ENCODE measurements around the gene ZNF12. TPM values are rescaled to one million over a fixed set of nuclear protein-coding genes. Genes with fewer than 3 reads are reported as not detected.
"Not testable (repeated sequence)": the region's sequence is repeated elsewhere in the genome, so short reads cannot be mapped to it uniquely, and the experiment has no call there.

The ZNF12 gene
- total RNA-seq, 4 donors from 2014 or later = 19.4 to 25.6 (median 23.5) TPM

GRCh38 chr7:6680146-6680545 is 26.6 kb downstream of the ZNF12 start:
- intact Hi-C loops (cut with DNase I) = no loop called here
- Histone ChIP-seq H3K27me3 (peaks cover 0 to 3% (median 0%) of the 10 kb centered on the region in 4 donors), H3K9me3 (peaks cover 5 to 100% (median 100%) of the 10 kb centered on the region in 4 donors), H3K36me3 (peaks cover 0 to 11% (median 0%) of the 10 kb centered on the region in 4 donors), H3K4me1 (no peaks in the 10 kb centered on the region), H3K4me3 (no peak overlapping the region), H3K27ac (replicated peaks in 1 of 4) (no peak overlapping the region)
- TF ChIP-seq CTCF (IDR thresholded peaks at IDR 0.05) = no peak
- no peak for TF ChIP-seq EP300 (IDR thresholded peaks at IDR 0.05)
- no peak for TF ChIP-seq POLR2A (IDR thresholded peaks at IDR 0.05; ENCODE audit: low read depth)
- no peak for TF ChIP-seq POLR2AphosphoS5 (IDR thresholded peaks at IDR 0.05)
- no peak for DNase-seq (ENCODE audit: extremely low spot score)
- 100% methylated on average over 1 of the region's 1 CpG for WGBS

DNA sequence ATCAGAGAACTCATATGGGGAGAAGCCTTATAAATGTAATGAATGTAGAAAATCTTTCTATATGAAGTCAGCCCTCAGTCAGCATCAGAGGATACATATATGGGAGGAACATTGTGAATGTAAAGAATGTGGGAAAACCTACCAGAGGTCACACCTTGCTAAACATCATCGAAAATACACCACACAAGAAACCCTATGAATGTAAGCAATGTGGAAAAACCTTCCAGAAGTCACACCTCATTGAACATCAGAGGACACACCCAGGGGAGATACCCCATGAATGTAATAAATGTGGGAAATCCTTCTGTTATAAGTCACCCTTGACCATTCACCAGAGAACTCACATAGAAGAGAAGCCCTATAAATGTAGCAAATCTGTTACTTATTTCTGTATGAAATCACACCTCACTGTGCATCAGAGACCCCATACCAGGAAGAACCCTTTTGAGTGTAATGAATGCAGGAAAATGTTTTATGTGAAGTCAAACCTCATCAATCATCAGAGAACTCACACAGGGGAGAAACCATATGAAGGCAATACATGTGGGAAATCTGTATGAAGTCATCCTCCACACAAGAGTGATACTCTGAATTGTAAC is 30.8 kb downstream of the ZNF12 start:
- TF ChIP-seq POLR2AphosphoS5 (IDR thresholded peaks at IDR 0.05) (no peak), POLR2A (IDR thresholded peaks at IDR 0.05; ENCODE audit: low read depth) (no peak), CTCF (IDR thresholded peaks at IDR 0.05) (no peak), EP300 (IDR thresholded peaks at IDR 0.05) (no peak)
- Histone ChIP-seq H3K4me3 (no peak overlapping the region), H3K4me1 (no peaks in the 10 kb centered on the region), H3K36me3 (peaks cover 0 to 16% (median 7%) of the 10 kb centered on the region in 4 donors), H3K9me3 (peaks cover 10 to 96% (median 91%) of the 10 kb centered on the region in 4 donors), H3K27me3 (peaks cover 0 to 3% (median 0%) of the 10 kb centered on the region in 4 donors), H3K27ac (replicated peaks in 1 of 4) (no peak overlapping the region)
- DNase-seq (ENCODE audit: extremely low spot score) = no peak
- intact Hi-C loops (cut with DNase I) = no loop called here
- WGBS = 94% methylated on average over 1 of the region's 1 CpG

DNA sequence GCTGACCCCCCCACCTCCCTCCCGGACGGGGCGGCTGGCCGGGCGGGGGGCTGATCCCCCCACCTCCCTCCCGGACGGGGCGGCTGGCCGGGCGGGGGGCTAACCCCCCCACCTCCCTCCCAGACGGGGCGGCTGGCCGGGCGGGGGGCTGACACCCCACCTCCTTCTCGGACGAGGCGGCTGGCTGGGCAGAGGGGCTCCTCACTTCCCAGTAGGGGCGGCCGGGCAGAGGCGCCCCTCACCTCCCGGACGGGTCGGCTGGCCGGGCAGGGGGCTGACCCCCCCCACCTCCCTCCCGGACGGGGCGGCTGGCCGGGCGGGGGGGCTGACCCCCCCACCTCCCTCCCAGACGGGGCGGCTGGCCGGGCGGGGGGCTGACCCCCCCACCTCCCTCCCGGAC is 35.9 kb downstream of the ZNF12 start:
- 96% methylated on average over 10 of the region's 34 CpGs for WGBS
- Histone ChIP-seq H3K36me3 (peaks cover 0 to 26% (median 9%) of the 10 kb centered on the region in 4 donors), H3K9me3 (peaks cover 5 to 81% (median 55%) of the 10 kb centered on the region in 4 donors)
- DNase-seq (ENCODE audit: extremely low spot score); H3K27ac ChIP-seq (replicated peaks in 1 of 4); H3K4me1 ChIP-seq; H3K4me3 ChIP-seq; intact Hi-C loops (cut with DNase I); H3K27me3 ChIP-seq: not testable (repeated sequence)

DNA sequence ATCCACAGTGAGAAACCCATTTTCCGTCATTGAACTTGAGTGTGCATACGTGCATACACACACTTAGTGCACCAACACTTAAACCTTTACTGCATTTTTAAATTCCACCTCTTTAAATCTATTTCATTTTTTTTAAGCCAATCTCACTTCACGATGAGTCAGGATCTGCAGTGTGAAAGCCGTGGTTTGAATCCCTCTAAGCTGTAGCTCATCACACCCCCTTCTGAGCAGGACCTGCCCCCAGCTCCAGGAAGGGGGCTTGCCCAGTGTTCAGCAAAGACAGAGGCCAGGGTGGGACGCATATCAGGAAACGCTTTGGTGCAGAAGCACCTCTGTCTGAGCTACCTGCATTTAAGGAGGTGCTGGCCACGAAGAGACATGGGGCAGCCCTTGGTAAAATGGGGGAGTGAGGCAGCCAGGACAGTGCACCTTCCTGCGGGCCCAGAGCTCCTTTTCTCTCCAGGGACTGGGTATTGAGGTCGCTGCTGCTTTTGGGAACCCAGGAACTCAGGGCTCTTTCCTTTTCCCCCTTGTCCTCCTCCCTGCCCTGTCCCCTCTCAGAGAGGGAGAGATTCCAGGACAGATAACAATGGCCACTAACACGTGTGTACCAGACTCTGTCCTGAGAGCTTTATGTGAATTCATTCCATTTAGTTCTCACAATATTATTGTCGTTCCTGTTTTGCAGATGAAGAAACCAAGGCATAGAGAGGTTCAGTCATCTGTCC is 48.0 kb downstream of the ZNF12 start:
- no peak for DNase-seq (ENCODE audit: extremely low spot score)
- no peaks in the 10 kb centered on the region for H3K9me3 ChIP-seq
- no peak overlapping the region for H3K27ac ChIP-seq (replicated peaks in 1 of 4)
- peaks cover 0 to 3% (median 2%) of the 10 kb centered on the region in 4 donors for H3K4me1 ChIP-seq
- H3K36me3 ChIP-seq = peaks cover 12 to 27% (median 21%) of the 10 kb centered on the region in 4 donors
- peaks cover 0 to 1% (median 0%) of the 10 kb centered on the region in 4 donors for H3K27me3 ChIP-seq
- WGBS = 22% methylated on average over 10 of the region's 11 CpGs
- no peak for TF ChIP-seq EP300 (IDR thresholded peaks at IDR 0.05)
- H3K4me3 ChIP-seq = no peak overlapping the region
- intact Hi-C loops (cut with DNase I) = no loop called here

DNA sequence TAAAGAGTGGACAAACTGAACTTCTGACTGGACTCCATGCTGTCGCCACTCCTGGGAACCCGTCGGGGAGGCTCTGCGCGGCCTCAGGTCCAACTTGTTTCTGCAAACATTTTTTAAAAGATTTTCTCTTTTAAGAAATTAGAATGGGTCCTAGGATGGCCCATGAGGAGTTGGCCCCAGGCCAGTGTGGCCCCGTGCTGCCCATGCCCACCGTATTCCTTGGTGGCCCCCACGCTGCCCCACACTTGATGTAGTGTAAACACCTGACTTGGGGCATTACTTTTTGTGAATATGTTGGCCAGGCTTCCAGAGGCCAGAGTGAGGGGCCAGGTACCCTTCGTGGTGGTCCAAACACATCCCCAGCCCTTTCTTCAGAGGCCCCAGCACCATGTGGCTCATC is 50.3 kb downstream of the ZNF12 start:
- Histone ChIP-seq H3K9me3 (peaks cover 0 to 3% (median 0%) of the 10 kb centered on the region in 4 donors), H3K4me3 (no peak overlapping the region), H3K27me3 (no peaks in the 10 kb centered on the region), H3K4me1 (no peaks in the 10 kb centered on the region), H3K27ac (replicated peaks in 1 of 4) (no peak overlapping the region), H3K36me3 (peaks cover 32 to 51% (median 41%) of the 10 kb centered on the region in 4 donors)
- peak; percentile 68 for DNase-seq (ENCODE audit: extremely low spot score)
- TF ChIP-seq EP300 (IDR thresholded peaks at IDR 0.05) = no peak
- intact Hi-C loops (cut with DNase I) = no loop called here
- 94% methylated on average over 9 of the region's 9 CpGs for WGBS

DNA sequence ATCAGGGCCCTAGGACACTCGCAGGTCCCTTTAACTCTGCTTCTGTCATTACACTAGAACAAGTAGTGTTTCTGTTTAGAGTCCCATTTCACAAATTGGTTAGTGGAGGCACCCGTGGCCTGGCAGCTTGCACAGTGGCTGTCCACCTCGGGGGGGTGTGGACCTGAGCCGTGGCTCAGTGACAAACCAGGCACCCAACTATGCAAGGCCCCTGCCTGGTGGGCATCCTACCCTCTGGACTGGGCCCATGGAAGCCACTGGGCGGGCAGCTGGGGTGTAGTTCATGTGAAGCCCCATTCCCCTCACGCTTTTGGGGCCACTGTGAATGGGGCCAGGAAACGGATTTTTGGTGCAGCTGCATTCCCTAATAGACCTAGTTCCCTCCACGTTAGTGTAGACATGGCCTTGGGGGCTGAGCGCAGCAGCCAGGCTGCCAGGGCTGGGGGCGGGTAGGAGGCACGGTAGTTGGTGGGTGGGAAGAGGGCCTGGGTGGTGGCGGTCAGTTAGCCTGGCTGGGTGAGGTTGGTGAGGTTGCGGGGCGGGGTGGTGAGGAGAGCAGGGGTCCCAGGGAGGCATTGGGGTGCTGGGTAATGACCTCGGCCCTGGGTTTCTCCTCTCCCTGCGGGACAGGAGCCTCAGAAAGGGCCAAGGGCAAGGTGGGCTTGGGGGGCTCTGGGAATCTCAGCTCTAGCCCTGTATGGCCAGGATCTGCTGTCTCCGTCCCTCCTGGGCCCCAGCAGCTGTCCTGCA is 50.9 kb downstream of the ZNF12 start:
- DNase-seq (ENCODE audit: extremely low spot score) = no peak
- 96% methylated on average over 12 of the region's 17 CpGs for WGBS
- H3K9me3 ChIP-seq = peaks cover 0 to 3% (median 0%) of the 10 kb centered on the region in 4 donors
- intact Hi-C loops (cut with DNase I) = no loop called here
- no peak overlapping the region for H3K4me3 ChIP-seq
- no peak overlapping the region for H3K27ac ChIP-seq (replicated peaks in 1 of 4)
- H3K36me3 ChIP-seq = peaks cover 32 to 57% (median 47%) of the 10 kb centered on the region in 4 donors
- no peaks in the 10 kb centered on the region for H3K4me1 ChIP-seq
- no peaks in the 10 kb centered on the region for H3K27me3 ChIP-seq
- TF ChIP-seq CTCF (IDR thresholded peaks at IDR 0.05) = no peak
- TF ChIP-seq EP300 (IDR thresholded peaks at IDR 0.05) = no peak
- TF ChIP-seq POLR2A (IDR thresholded peaks at IDR 0.05; ENCODE audit: low read depth) = no peak
